ENCODE results near the gene OR9K2.

The OR9K2 gene, protein sequence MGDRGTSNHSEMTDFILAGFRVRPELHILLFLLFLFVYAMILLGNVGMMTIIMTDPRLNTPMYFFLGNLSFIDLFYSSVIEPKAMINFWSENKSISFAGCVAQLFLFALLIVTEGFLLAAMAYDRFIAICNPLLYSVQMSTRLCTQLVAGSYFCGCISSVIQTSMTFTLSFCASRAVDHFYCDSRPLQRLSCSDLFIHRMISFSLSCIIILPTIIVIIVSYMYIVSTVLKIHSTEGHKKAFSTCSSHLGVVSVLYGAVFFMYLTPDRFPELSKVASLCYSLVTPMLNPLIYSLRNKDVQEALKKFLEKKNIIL

GRCh38 chr12:55126106-55126505 is at the start of gene OR9K2:
Gene OR9K2, plus strand, starts transcription at chr12:55126406. Its CDS starts 3,429 bp downstream, at chr12:55129835.
- no peak within 1 kb of the TSS for H3K27ac ChIP-seq
- H3K4me2 ChIP-seq (ENCODE audit: low read length), result no peak within 1 kb of the TSS

DNA sequence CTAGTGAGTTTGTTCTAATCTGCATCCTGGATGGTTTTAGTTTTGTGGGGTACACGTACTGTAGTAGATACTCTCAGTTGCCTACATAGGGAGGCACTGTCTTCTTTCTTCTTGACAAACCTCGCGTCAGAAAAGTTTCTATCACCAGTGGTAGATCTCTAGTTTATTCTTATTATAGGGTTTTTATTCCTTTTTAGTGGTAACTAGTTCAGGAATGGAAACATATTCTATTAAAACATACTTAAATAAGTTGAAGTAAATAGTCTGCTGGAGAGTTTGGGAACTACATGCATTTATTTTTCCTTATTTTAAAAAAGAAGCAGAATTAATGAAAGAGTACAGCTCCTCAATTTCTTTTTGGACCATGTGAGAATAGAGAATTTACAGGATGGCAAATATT is 33.6 kb upstream of the OR9K2 start:
- H2AFZ ChIP-seq, result no peak overlapping the region
- no peak overlapping the region for H3K4me3 ChIP-seq (ENCODE audit: low read depth, low read length)
- no peaks in the 10 kb centered on the region for H3K36me3 ChIP-seq (ENCODE audit: control insufficient read depth, insufficient read depth, low read length)
- H3K4me1 ChIP-seq, result no peaks in the 10 kb centered on the region
- H3K4me2 ChIP-seq (ENCODE audit: low read length), result no peak overlapping the region
- H3K9ac ChIP-seq, result no peak overlapping the region
- H3K9me3 ChIP-seq (ENCODE audit: control insufficient read depth, low read length), result no peaks in the 10 kb centered on the region
- H3K27ac ChIP-seq, result no peak overlapping the region
- TF ChIP-seq, protein P1, sequence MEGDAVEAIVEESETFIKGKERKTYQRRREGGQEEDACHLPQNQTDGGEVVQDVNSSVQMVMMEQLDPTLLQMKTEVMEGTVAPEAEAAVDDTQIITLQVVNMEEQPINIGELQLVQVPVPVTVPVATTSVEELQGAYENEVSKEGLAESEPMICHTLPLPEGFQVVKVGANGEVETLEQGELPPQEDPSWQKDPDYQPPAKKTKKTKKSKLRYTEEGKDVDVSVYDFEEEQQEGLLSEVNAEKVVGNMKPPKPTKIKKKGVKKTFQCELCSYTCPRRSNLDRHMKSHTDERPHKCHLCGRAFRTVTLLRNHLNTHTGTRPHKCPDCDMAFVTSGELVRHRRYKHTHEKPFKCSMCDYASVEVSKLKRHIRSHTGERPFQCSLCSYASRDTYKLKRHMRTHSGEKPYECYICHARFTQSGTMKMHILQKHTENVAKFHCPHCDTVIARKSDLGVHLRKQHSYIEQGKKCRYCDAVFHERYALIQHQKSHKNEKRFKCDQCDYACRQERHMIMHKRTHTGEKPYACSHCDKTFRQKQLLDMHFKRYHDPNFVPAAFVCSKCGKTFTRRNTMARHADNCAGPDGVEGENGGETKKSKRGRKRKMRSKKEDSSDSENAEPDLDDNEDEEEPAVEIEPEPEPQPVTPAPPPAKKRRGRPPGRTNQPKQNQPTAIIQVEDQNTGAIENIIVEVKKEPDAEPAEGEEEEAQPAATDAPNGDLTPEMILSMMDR (IDR thresholded peaks at IDR 0.05), result no peak
- no peaks in the 10 kb centered on the region for H3K27me3 ChIP-seq (ENCODE audit: control insufficient read depth, insufficient read depth, low read length)
- no peaks in the 10 kb centered on the region for H3K79me2 ChIP-seq

More at GRCh38 chr12:55126106-55126505, at the start of gene OR9K2:
- Histone ChIP-seq H2AFZ (no peak within 1 kb of the TSS), H3K9ac (no peak within 1 kb of the TSS), H3K9me3 (ENCODE audit: control insufficient read depth, low read length) (no peaks in the 10 kb centered on the region), H3K36me3 (ENCODE audit: control insufficient read depth, insufficient read depth, low read length) (no peaks in the 10 kb centered on the region), H3K4me1 (no peaks in the 10 kb centered on the region), H3K79me2 (no peaks in the 10 kb centered on the region), H3K27me3 (ENCODE audit: control insufficient read depth, insufficient read depth, low read length) (no peaks in the 10 kb centered on the region), H3K4me3 (ENCODE audit: low read depth, low read length) (no peak within 1 kb of the TSS)
- TF ChIP-seq, protein P1 (IDR thresholded peaks at IDR 0.05), result no peak

DNA sequence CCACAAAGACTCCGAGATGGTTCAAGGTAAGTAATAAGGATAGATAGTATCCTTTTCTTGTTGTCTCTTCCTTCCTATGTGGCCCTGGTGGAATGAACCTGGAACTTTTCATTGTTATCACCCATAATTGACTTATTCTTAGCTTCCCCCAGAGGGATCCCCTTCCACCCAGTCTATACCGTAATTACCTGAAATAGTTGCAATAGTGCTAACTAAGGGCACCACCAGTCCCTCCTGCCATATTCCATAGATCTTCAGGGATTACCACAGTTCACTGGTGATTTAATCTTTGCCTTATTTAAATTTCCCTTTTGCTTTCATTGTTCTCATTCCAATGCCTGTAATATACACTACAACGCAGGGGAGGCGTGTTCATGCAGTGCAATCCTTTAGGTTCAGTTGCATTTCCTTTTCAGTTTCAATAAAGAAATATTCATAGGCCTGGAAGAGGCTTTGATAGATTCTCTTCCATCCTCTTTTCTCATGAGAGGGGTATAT is 13.8 kb upstream of the OR9K2 start:
- H3K79me2 ChIP-seq, result no peaks in the 10 kb centered on the region
- no peak overlapping the region for H2AFZ ChIP-seq
- TF ChIP-seq, protein P1 (IDR thresholded peaks at IDR 0.05), result no peak
- no peak overlapping the region for H3K9ac ChIP-seq
- no peak overlapping the region for H3K4me3 ChIP-seq (ENCODE audit: low read depth, low read length)
- no peak overlapping the region for H3K4me2 ChIP-seq (ENCODE audit: low read length)
- H3K9me3 ChIP-seq (ENCODE audit: control insufficient read depth, low read length), result no peaks in the 10 kb centered on the region
- no peaks in the 10 kb centered on the region for H3K27me3 ChIP-seq (ENCODE audit: control insufficient read depth, insufficient read depth, low read length)
- no peaks in the 10 kb centered on the region for H3K4me1 ChIP-seq
- H3K36me3 ChIP-seq (ENCODE audit: control insufficient read depth, insufficient read depth, low read length), result no peaks in the 10 kb centered on the region
- H3K27ac ChIP-seq, result no peak overlapping the region

- no peak overlapping the region for H3K4me3 ChIP-seq (ENCODE audit: low read depth, low read length)
- H3K27me3 ChIP-seq (ENCODE audit: control insufficient read depth, insufficient read depth, low read length), result no peaks in the 10 kb centered on the region
- TF ChIP-seq, protein P1 (IDR thresholded peaks at IDR 0.05), result no peak
- no peaks in the 10 kb centered on the region for H3K4me1 ChIP-seq
- H3K79me2 ChIP-seq, result no peaks in the 10 kb centered on the region
- no peak overlapping the region for H3K9ac ChIP-seq
- H3K4me2 ChIP-seq (ENCODE audit: low read length), result no peak overlapping the region
- H3K9me3 ChIP-seq (ENCODE audit: control insufficient read depth, low read length), result no peaks in the 10 kb centered on the region
- no peak overlapping the region for H3K27ac ChIP-seq
- H2AFZ ChIP-seq, result no peak overlapping the region
- no peaks in the 10 kb centered on the region for H3K36me3 ChIP-seq (ENCODE audit: control insufficient read depth, insufficient read depth, low read length)
These were observed 10.1 kb upstream of the OR9K2 start for GRCh38 chr12:55116152-55116551.

DNA sequence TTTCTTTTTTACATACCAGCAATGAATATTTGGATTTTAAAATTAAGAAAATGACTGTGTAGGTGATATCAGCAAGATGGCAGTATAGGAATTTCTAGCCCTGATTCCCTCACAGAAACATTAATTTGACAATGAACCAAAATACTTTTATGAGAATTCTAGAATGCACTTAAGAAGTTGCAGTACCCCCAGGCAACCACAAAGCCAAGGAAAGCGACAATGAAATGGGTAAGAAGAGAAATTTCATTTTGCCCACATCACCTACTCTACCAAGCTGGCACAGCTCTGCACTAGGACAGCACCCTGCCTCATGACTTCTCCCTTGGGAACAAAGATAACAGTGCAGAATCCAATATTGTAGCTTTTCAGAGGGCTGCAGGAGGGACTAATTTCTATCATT is 6.6 kb downstream of the OR9K2 start:
- Histone ChIP-seq H3K36me3 (ENCODE audit: control insufficient read depth, insufficient read depth, low read length) (no peaks in the 10 kb centered on the region), H3K4me2 (ENCODE audit: low read length) (no peak overlapping the region), H3K79me2 (no peaks in the 10 kb centered on the region), H3K9me3 (ENCODE audit: control insufficient read depth, low read length) (no peaks in the 10 kb centered on the region), H2AFZ (no peak overlapping the region), H3K4me1 (no peaks in the 10 kb centered on the region), H3K9ac (no peak overlapping the region), H3K4me3 (ENCODE audit: low read depth, low read length) (no peak overlapping the region), H3K27me3 (ENCODE audit: control insufficient read depth, insufficient read depth, low read length) (no peaks in the 10 kb centered on the region), H3K27ac (no peak overlapping the region)
- TF ChIP-seq, protein P1 (IDR thresholded peaks at IDR 0.05), result no peak
